IPS-15b (cell line): ENCODE results near the gene RAB31.
A peak's percentile ranks its signal among the peaks of the same experiment; 100 is the strongest.

ENCODE experiments used
- H3K27me3 ChIP-seq: one replicate; pipeline ENCODE4 v1.6.1; 2013; ENCODE audit warnings: low read length; ENCODE audit not compliant: control insufficient read depth, insufficient read depth
- H3K36me3 ChIP-seq: one replicate; pipeline ENCODE4 v1.6.1; 2013; ENCODE audit warnings: low read length; ENCODE audit not compliant: control insufficient read depth, insufficient read depth
- H3K4me1 ChIP-seq: one replicate; pipeline ENCODE4 v1.6.1; 2013; ENCODE audit warnings: mild to moderate bottlenecking, low read length; ENCODE audit not compliant: control insufficient read depth, insufficient read depth
- H3K4me3 ChIP-seq: one replicate; pipeline ENCODE4 v1.5.1; 2013; ENCODE audit warnings: low read depth, low read length
- H3K9ac ChIP-seq: one replicate; pipeline ENCODE4 v1.6.1; 2013; ENCODE audit warnings: low read depth, mild to moderate bottlenecking, low read length
- H3K9me3 ChIP-seq: one replicate; pipeline ENCODE4 v1.6.1; 2013; ENCODE audit warnings: mild to moderate bottlenecking, low read length; ENCODE audit not compliant: control insufficient read depth, insufficient read depth

The RAB31 gene

DNA sequence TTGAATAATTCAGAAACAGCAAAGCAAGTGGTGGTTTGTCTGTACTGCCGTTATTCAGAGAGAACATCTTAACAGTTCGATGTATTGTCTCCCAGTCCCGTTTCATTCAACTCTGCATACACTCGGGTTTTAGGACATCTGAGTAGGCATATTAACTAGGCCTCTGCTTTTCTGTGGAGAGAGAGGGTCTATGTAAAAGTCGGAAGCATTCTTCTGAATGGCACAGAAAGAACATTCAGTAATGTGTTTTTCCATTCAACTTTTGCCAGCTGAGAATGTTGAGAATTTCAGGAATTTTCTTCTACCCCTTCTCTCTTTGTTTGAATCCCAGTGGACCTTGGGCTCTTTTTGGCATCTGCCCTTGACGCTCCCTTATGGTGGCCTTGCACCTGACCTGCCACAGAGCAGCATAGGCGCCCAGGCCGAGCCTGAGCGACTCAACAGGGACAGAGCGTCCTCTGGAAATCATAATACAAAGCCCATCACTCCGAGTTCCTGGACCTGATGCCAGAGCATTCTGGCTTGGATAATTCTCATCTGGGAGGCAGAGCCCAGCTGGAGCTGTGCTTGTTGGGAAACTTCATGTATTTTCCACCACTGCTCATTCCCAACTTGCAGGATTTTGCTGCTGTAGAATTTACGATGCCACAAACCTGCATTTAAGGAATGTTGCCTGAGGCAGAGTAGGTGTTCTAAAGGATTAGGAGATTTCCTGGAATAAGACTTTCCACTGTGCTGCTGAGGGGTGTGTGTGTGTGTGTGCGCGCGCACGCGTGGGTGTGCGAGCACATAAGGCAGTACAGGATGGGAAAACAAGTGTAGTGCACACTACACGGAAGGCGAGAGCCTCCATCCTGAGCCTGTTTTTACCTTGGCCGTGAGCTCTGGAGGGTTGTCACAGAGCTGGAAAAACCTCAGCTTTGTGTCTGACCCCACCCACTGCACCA is 100.5 kb downstream of the RAB31 start:
- peak overlapping the region; percentile 16 for H3K9ac ChIP-seq
- H3K36me3 ChIP-seq, result no peaks in the 10 kb centered on the region
- H3K27me3 ChIP-seq, result no peaks in the 10 kb centered on the region
- no peaks in the 10 kb centered on the region for H3K9me3 ChIP-seq
- peaks cover 12% of the 10 kb centered on the region for H3K4me1 ChIP-seq
- no peak overlapping the region for H3K4me3 ChIP-seq

DNA sequence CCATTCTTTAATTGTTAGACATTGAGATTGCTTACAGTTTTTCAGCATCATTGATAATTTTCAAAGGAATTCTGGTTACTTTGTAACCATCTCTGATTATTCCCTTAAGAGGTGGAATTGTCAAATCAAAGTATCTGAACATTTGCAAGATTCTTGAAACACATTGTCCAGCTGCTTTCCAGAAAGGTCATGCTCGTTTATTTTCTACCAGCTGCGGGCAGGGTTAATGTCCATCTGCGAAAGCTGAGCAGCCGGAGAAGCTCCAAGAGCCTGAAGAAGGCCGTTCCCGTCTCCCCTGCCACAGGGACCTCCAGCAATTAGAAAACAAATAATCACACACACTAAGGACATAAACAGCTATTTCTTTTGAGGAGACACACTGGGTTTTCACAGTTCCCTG is 101.6 kb downstream of the RAB31 start:
- Histone ChIP-seq H3K9ac (no peak overlapping the region), H3K4me1 (peaks cover 10% of the 10 kb centered on the region), H3K9me3 (no peaks in the 10 kb centered on the region), H3K4me3 (no peak overlapping the region), H3K36me3 (no peaks in the 10 kb centered on the region), H3K27me3 (no peaks in the 10 kb centered on the region)

DNA sequence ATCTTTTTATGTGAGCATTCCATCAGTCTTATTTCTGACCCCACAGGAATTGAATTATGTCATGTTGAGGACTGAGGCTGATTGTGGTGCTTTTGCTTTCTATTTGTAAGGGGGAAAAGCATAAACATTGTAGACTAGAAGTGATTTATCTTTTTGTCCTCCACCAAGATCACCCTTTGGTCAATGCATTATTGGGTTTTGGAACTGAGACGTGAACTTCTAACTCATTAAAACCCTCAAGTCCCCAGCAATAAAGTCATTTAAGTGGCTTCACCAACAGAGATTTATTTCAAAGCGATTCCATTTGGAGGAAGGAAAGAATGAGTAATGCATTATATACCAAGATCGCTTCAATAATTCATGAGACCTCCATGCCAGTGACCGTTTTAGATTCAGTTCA is 102.2 kb downstream of the RAB31 start:
- H3K9ac ChIP-seq, result no peak overlapping the region

DNA sequence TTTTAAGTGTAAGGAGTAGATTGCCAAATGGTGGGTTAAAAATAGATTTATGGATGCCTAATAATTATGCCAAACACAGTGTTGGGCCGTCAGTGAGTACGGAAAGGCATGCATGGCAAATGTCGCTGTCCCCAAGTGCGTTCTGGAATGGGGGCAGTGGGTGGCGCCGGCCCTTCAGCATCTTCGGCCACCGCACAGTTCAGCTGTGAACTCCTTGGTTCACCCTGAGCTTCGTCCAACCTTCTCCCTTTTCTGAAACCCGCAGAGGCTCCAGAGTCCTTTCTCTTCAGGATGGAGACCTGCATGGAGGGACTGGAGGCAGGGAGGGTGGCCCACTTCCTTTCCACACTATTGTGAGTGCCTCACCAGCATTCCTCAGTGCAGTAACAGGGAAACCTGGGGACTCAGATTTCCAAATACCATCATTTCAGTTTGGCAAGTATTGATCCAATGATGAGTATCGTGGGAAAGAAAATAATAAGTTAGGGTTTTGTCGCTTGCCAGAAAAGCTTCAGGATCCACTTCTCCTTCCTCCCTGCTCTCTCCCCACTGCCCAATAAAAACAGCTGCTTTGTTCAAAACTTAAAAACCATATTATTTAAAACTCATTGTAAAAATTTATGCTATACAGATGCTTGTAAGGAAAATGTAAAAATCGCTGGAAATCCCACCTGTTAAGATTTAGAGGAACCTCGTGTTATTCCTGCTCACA is 103.0 kb downstream of the RAB31 start:
- no peak overlapping the region for H3K4me3 ChIP-seq
- H3K27me3 ChIP-seq, result no peaks in the 10 kb centered on the region
- peaks cover 10% of the 10 kb centered on the region for H3K4me1 ChIP-seq
- H3K9ac ChIP-seq, result no peak overlapping the region
- H3K36me3 ChIP-seq, result no peaks in the 10 kb centered on the region
- H3K9me3 ChIP-seq, result no peaks in the 10 kb centered on the region

More for the DNA sequence above, 102.2 kb downstream of the RAB31 start:
- Histone ChIP-seq H3K4me1 (peaks cover 10% of the 10 kb centered on the region), H3K36me3 (no peaks in the 10 kb centered on the region), H3K9me3 (no peaks in the 10 kb centered on the region), H3K4me3 (no peak overlapping the region), H3K27me3 (no peaks in the 10 kb centered on the region)

DNA sequence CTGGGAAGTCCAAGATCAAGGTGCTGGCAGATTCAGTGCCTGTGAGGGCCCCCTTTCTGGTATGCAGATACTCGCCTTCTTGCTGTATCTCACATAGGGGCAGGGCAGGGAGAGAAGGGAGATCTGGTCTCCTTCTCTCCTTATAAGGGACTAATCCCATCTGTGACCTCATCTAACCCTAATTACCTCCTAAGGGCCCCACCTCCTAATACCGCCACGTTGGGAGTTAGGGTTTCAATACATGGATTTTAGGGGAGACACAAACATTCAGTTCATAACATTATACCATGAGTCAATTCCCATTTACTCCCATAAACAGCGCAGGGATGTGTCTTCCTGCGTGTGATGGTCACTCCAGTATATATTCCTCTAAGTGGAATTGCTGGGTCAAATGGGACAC is 103.9 kb downstream of the RAB31 start:
- no peaks in the 10 kb centered on the region for H3K27me3 ChIP-seq

DNA sequence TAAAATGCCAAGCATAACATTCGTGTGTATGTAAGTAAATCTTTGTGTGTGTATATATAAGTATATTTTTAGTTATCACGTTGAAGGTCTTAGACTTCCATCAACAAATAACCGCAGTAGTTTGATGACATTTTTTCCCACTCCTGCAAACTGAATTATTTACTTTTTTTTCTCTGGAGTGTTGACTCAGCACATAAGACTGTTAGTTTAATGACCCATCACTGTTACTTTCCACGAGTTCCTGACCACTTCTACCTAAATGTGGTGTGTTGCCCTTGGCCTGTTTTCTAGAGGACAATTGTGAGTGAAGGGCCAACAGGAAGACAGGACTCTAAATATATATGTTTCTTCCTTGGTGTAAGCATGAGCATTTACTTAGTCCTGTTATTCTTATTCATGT is 106.3 kb downstream of the RAB31 start:
- no peak overlapping the region for H3K4me3 ChIP-seq
- H3K9me3 ChIP-seq, result no peaks in the 10 kb centered on the region
- H3K9ac ChIP-seq, result no peak overlapping the region
- no peaks in the 10 kb centered on the region for H3K36me3 ChIP-seq
- H3K4me1 ChIP-seq, result peaks cover 3% of the 10 kb centered on the region
- no peaks in the 10 kb centered on the region for H3K27me3 ChIP-seq

More for the DNA sequence above, 103.9 kb downstream of the RAB31 start:
- H3K4me1 ChIP-seq, result peaks cover 10% of the 10 kb centered on the region
- H3K9ac ChIP-seq, result no peak overlapping the region
- no peak overlapping the region for H3K4me3 ChIP-seq
- no peaks in the 10 kb centered on the region for H3K36me3 ChIP-seq
- no peaks in the 10 kb centered on the region for H3K9me3 ChIP-seq

DNA sequence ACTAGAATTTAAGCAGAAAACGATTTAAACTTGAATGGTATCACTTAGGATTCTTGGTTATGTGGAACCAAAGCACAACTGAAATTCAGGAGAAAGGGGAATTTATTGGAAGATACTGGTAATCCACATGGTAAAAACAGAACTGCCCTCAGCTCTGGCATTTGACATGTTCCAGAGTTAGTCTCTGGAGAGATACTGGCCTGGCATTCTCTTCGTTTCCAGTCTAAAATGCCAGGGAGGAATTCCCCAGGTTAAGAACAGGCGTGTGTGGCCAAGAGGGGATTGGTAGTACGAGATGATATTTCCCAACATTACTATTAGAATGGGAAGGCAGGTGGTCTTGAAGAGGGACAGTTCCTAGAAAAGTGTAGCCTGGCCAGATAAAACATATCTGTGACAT is 109.2 kb downstream of the RAB31 start:
- Histone ChIP-seq H3K27me3 (no peaks in the 10 kb centered on the region), H3K9me3 (no peaks in the 10 kb centered on the region), H3K36me3 (no peaks in the 10 kb centered on the region), H3K4me3 (no peak overlapping the region), H3K4me1 (no peaks in the 10 kb centered on the region), H3K9ac (no peak overlapping the region)

DNA sequence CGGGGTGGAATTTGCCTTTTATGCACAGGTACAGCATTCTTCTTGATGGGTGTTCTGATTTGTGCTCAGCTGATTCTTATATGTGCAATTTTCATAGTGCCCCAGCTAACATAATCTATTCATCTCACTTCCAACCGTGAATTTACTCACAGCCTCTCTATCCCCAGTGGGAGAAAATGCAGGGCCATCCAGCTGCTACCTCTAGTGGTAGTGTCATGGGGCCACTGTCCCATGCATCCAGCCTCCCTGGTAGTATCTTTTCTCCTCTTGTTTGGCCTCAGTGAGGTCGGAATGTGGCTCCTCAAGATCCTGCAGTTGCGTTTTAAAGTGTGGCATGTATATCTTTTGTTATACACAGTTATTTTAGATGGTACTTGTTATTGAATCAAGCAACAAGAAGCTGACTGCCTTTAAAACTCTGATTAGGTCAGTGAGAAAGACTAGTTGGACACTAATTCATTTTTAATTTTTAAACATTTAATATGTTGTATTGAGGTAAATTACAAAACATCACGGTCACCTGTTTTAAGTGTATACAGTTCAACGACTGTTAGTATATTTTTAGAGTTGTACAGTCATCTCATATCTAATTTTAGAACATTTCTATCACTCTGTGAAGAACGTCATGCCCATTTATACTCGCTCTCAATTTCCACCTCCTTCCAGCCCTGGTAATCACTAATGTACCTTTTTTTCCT is 109.8 kb downstream of the RAB31 start:
- no peaks in the 10 kb centered on the region for H3K9me3 ChIP-seq
- no peaks in the 10 kb centered on the region for H3K27me3 ChIP-seq
- no peak overlapping the region for H3K9ac ChIP-seq
- no peak overlapping the region for H3K4me3 ChIP-seq
- H3K36me3 ChIP-seq, result no peaks in the 10 kb centered on the region
- no peaks in the 10 kb centered on the region for H3K4me1 ChIP-seq

DNA sequence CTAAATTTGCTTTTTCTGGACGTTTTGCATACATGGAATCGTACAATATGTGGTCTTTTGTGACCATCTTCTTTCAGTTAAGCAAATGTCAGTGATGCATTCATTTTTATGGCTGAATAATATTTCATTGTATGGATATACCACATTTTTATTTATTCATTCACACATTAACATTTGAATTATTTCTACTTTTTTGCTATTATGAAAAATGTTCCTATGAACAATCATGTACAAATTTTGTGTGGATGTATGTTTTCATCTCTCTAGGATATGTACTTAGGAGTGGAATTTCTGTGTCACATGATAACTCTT is 110.3 kb downstream of the RAB31 start:
- H3K27me3 ChIP-seq, result no peaks in the 10 kb centered on the region
- no peaks in the 10 kb centered on the region for H3K4me1 ChIP-seq
- H3K9ac ChIP-seq, result no peak overlapping the region
- H3K36me3 ChIP-seq, result no peaks in the 10 kb centered on the region
- no peak overlapping the region for H3K4me3 ChIP-seq
- H3K9me3 ChIP-seq, result no peaks in the 10 kb centered on the region

DNA sequence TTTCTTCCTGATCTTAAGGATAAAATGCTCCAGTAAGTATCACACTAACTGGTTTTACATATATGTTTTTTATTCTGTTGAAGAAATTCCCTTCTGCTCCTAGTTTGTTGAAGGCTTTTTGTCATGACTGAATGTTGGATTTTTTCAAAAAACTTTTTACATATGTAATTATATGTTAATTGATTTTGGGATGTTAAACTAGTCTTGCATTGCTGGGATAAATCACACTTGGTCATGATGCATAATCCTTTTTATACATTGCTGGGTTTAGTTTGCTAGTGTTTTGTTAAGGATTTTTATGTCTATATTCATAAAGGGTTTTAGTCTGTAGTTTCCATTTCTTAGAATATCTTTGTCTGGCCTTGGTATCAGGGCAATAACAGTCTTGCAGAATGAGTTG is 112.0 kb downstream of the RAB31 start:
- H3K4me3 ChIP-seq, result no peak overlapping the region
- no peak overlapping the region for H3K9ac ChIP-seq
- no peaks in the 10 kb centered on the region for H3K4me1 ChIP-seq
- no peaks in the 10 kb centered on the region for H3K9me3 ChIP-seq
- no peaks in the 10 kb centered on the region for H3K36me3 ChIP-seq
- H3K27me3 ChIP-seq, result no peaks in the 10 kb centered on the region

DNA sequence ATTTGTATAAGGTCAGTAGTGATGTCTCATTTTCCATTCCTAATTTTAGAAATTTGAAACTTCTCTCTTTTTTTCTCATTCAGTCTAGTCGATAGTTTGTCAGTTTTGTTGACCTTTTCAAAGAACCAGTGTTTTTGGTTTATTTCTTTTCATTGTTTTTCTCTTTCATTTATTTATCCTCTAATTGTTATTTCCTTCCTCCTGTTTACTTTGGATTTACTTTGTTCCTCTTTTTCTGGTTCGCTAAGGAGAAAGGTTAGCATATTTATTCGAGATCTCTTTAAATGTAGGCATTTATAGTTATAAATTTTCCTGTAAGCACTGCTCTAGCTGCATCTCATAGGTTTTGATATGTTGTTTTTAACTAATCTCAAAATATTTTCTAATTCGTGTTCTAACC is 112.6 kb downstream of the RAB31 start:
- Histone ChIP-seq H3K36me3 (no peaks in the 10 kb centered on the region), H3K9me3 (no peaks in the 10 kb centered on the region), H3K9ac (no peak overlapping the region), H3K4me1 (no peaks in the 10 kb centered on the region), H3K4me3 (no peak overlapping the region), H3K27me3 (no peaks in the 10 kb centered on the region)
